Bronchial epithelial cell (primary cell): Measurements from ENCODE around the gene SKI. TPM values are rescaled to one million over a fixed set of nuclear protein-coding genes. Genes with fewer than 3 reads are reported as not detected.
"Not testable (repeated sequence)": the region's sequence is repeated elsewhere in the genome, so short reads cannot be mapped to it uniquely, and the experiment has no call there.

ENCODE experiments used
- DNase-seq: peaks from one replicate; pipeline ENCODE4 v3.0.0-alpha.2; 2010; ENCODE audit warnings: low read depth
- FAIRE-seq: peaks from 2 replicates; lab custom pipeline; 2011; peaks lifted over from hg19 to GRCh38; lab: Jason Lieb, UNC
- H3K27me3 ChIP-seq: 2 replicates; pipeline ENCODE4 v1.5.1; 2011; ENCODE audit warnings: low read length; ENCODE audit not compliant: control insufficient read depth, insufficient read depth
- H3K36me3 ChIP-seq: 2 replicates; pipeline ENCODE4 v1.5.1; 2011; ENCODE audit warnings: low read length; ENCODE audit not compliant: control insufficient read depth, insufficient read depth
- H3K4me3 ChIP-seq: 2 replicates; pipeline ENCODE4 v1.5.1; 2011; ENCODE audit warnings: mild to moderate bottlenecking, low read depth, low read length, control low read depth
- CTCF ChIP-seq: IDR thresholded peaks from 2 replicates; pipeline ENCODE4 v1.5.1; 2011; ENCODE audit warnings: mild to moderate bottlenecking, moderate library complexity, low read length, control low read depth, inconsistent platforms; ENCODE audit not compliant: insufficient read depth, severe bottlenecking
- total RNA-seq: library from RNA; depleted of rRNA; stranded (reverse); fragments of >200 nt; gene quantifications from 2 replicates; pipeline ENCODE4 v1.2.1, GENCODE V29; 2014

SKI gene
- total RNA-seq, 1 donor from 2014 or later = 8.4 TPM

DNA sequence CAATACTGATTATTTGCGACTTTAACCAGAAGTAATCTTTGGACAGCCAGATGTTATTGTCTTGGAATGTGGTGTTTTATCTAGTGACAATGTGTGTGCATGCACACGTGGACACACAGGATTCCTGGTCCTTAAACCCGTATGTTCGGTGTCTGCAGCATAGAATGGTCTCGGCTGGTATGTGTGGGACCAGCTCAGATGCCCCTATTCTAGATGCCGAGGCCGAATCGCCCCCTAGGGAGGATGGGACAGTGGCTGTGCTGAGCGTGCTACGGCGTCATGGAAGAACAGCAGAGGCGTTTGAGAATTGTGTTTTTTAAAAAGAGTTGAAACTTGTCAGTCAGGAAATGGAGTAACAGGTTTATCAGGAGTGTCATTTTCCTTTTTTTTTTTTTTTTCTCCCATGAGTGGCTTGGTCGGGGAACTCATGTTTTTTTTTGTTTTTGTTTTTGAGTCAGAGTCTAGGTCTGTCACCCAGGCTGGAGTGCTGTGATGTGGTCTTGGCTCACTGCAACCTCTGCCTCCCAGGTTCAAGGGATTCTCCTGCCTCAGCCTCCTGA, 30.1 kb downstream of the SKI start:
- Histone ChIP-seq H3K27me3 (no peaks in the 10 kb centered on the region), H3K4me3 (no peak overlapping the region), H3K36me3 (peaks cover 6% of the 10 kb centered on the region)
- DNase-seq = peak; percentile 86
- TF ChIP-seq CTCF = no peak
- no peak for FAIRE-seq

DNA sequence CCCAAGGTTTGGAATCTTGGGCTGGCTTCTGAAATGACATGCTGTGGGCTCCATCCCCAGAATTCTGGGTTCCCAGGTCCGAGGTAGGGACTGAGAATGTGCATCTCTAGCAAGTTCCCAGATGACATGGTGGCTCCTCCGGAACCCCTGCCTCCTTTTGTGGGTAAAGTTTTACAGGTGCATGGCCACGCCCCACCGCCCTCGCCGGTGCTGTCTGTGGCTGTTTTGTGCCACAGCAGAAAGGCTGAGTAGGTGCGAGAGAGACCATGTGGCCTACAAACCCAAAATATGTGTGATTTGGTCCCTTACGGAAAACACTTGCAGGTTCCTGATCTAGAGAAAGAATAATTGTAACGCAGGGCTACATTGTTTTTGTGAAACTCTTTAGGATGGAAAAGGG, 30.9 kb downstream of the SKI start:
- no peak for DNase-seq
- peaks cover 4% of the 10 kb centered on the region for H3K36me3 ChIP-seq

DNA sequence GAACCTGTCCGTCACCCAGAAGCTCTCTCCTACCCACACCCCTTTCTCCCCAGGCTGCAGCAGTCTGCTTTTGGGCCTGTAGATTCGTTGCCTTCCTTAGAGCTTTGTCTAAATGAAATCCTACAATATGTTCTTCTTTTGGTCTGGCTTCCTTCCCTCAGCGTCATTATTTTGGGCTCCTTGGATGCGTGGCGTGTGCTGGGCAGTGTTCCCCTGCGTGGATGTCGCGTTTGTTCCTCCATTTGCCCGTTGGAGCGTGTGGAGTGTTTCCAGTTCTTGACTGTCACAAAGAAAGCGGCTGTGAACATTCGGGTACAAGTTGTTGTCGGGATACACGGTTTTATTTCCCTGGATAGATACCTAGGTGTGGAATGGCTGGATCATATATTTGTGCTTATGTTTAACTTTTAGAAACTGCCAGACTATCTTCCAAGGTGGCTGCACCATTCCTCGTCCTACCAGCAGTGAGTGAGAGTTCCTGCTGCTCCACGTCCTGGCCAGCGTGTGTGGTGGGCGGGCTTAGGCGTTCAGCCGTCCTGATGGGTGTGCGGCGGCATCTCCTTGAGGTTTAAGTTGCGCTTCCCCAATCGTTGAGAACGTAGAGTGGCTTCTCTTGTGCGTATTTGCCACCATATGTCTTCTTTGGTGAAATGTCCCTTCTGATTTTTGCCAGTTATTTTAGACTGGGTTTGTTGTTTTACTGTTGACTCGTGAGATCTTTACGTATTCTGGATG, 31.7 kb downstream of the SKI start:
- no peak for DNase-seq
- Histone ChIP-seq H3K27me3 (no peaks in the 10 kb centered on the region), H3K36me3 (no peaks in the 10 kb centered on the region), H3K4me3 (no peak overlapping the region)
- TF ChIP-seq CTCF = no peak
- FAIRE-seq = no peak

More for the DNA sequence above, 30.9 kb downstream of the SKI start:
- no peak for TF ChIP-seq CTCF
- no peak for FAIRE-seq
- Histone ChIP-seq H3K27me3 (no peaks in the 10 kb centered on the region), H3K4me3 (no peak overlapping the region)

DNA sequence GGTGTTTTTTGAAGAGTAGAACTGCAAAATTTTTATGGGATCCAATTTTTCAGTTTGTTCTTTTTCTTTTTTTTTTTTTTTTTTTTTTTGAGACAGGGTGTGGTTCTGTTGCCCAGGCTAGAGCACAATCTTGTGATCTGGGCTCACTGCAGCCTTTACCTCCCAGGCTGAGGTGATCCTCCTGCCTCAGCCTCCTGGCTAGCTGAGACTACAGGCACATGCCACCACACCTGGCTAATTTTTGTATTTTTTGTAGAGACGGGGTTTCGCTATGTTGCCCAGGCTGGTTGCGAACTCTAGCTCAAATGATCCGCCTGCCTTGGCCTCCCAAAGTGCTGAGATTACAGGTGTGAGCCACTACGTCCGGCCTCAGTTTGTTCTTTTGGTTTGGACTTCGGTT, 32.4 kb downstream of the SKI start:
- not testable (repeated sequence) for H3K36me3 ChIP-seq, H3K27me3 ChIP-seq, H3K4me3 ChIP-seq, DNase-seq, FAIRE-seq

DNA sequence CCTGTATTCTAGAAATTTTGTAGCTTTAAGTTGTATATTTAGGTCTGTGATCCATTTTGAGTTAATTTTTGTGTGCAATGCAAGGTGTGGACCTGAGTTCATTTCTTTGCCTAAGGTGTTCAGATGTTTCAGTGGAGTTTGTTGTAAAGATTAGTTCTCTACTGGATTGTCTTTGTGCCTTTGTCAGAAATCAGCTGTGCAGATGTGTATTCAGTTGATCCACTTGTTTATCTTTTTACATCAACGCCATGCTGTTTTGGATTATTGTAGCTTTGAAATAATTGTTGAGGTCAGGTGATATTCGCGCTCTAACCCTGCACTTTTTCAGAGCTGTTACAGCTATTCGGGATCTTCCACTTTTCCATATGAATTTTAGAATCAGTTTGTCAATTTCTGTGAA, 32.8 kb downstream of the SKI start:
- DNase-seq (no peak), FAIRE-seq (no peak)
- TF ChIP-seq CTCF = no peak
- Histone ChIP-seq H3K27me3 (no peaks in the 10 kb centered on the region), H3K36me3 (no peaks in the 10 kb centered on the region), H3K4me3 (no peak overlapping the region)

DNA sequence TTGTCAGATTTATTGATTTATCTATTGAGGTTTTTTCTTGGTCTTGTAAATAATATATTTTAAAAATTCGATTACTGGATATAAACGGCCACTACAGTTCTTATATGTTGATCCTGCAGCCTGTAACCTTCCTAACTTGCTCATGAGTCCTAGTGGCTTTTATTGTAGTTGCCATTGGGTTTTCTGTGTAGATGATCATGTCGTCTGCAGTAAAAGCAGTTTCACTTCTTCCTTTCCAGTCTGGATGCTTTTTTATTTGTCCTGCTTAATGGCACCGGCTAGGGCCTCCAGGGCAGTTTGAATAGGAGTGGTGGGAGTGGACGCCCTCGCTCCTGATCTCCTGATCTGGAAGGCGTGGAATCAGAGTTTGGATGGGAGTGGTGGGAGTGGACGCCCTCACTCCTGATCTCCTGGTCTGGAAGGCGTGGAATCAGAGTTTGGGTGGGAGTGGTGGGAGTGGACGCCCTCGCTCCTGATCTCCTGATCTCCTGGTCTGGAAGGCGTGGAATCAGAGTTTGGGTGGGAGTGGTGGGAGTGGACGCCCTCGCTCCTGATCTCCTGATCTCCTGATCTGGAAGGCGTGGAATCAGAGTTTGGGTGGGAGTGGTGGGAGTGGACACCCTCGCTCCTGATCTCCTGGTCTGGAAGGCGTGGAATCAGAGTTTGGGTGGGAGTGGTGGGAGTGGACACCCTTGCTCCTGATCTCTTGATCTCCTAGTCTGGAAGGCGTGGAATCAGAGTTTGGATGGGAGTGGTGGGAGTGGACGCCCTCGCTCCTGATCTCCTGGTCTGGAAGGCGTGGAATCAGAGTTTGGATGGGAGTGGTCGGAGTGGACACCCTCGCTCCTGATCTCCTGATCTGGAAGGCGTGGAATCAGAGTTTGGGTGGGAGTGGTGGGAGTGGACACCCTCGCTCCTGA, 33.6 kb downstream of the SKI start:
- not testable (repeated sequence) for DNase-seq, H3K36me3 ChIP-seq, H3K4me3 ChIP-seq, H3K27me3 ChIP-seq
- peak; percentile 73 for FAIRE-seq
